Dedifferentiated amniotic fluid mesenchymal stem cell (primary cell): ENCODE data around the gene TMEM35B.
"Not testable (repeated sequence)": the region's sequence is repeated elsewhere in the genome, so short reads cannot be mapped to it uniquely, and the experiment has no call there.

Source experiments
- DNase-seq: peaks from one replicate; pipeline ENCODE4 v3.0.0-alpha.2; 2016; ENCODE audit errors: extremely low spot score

TMEM35B gene

DNA sequence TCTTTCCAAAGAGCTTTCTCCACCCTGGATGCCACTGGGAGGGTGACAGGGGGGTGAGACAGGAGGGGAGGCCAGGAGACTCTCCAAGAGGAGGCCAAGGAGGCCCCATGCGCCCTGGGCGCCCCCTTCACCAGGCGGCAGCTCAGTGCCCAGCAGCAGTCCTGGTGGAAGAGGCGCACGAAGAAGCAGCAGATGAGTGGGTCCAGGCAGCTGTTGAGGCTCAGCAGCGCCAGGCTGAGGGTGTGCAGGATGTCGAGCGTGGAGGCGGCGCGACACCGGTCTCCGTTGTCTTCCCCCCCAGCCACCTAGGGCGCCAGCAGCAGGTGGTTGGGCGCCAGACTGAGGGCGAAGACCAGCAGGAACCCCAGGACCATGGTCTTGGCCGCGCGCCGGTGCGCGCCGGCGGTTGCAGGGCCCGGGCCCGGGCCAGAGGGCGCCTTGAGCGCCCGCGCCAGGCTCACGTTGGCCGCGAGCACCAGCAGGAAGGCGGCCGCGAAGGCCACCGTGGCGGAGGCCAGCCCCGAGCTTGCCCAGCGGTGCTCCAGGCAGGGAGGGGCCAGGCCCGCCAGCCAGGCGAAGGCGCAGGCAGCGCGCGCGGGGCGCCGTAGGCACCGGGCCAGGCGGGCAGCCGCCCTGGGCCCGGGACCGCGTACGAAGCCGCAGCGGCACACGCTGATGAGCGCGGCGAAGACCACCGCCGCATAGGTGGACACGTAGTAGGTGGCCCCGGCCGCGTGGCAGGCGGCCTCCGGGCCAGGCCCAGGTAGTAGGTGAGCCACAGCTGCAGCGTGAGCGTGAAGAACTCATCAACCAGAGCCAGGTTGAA lies 8.6 kb downstream of the TMEM35B start:
- DNase-seq = no peak

DNA sequence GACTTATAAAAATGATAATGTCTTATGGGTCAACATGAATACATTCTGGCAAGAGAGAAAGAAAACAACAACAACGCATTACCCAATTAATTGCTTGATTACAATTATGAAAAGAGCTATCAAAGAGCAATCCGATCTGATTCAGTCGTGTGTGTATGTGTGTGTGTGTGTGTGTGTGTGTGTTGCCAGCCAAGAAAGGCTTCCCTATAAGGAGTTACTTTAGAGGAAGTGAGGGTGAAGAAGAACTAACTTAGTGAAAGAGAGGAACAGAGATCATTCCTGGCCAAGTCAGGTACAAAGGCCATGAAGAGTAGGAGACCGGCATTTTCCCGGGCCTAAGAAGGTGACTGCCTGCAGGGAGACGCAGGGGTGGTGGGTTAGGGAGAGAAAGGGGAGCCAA lies 9.4 kb downstream of the TMEM35B start:
- DNase-seq = no peak

GRCh38 chr1:34975338-34975737 lies 9.8 kb downstream of the TMEM35B start:
- no peak for DNase-seq

DNA sequence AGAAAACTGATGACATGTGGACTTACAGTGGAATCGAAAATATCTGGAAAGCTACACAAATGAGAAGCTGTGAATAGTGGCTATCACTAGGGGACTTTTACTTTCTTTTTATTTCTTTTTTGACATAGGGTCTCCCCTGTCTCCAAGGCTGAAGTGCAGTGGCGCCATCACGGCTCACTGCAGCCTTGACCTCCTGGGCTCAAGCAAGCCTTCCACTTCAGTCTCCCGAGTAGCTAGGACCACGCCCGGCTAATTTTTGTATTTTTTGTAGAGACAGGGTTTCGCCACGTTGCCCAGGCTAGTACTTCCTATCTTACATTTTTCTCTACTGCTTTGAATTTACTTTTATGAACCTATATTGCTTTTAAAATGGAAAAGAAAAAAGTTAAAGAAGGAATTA lies 10.5 kb downstream of the TMEM35B start:
- no peak for DNase-seq

GRCh38 chr1:34973326-34973725 lies 11.8 kb downstream of the TMEM35B start:
- DNase-seq = no peak

- no peak for DNase-seq
Measured at GRCh38 chr1:34970829-34971228, 14.3 kb downstream of the TMEM35B start.

- no peak for DNase-seq
Measured at GRCh38 chr1:34970220-34970735, 14.9 kb downstream of the TMEM35B start.

DNA sequence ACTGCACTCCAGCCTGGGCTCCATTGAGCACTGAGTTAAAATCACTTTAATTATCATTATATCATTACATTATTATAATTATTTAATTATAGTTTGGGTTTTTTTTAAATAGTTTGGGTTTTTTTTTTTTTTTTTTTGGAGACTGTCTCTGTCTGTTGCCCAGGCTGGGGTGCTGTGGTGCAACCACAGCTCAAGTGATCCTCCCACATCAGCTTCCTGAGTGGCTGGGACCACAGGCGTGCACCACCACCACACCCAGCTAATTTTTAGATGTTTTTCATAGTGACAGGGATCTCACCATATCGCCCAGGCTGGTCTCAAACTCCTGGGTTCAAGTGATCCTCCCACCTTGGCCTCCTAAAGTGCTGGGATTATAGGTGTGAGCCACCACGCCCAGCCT lies 16.9 kb downstream of the TMEM35B start:
- DNase-seq = not testable (repeated sequence)

- not testable (repeated sequence) for DNase-seq
Measured at GRCh38 chr1:34967672-34968071, 17.5 kb downstream of the TMEM35B start.

GRCh38 chr1:34965597-34965996 lies 19.6 kb downstream of the TMEM35B start:
- DNase-seq = no peak

GRCh38 chr1:34950428-34950827 lies 34.7 kb downstream of the TMEM35B start:
- no peak for DNase-seq

GRCh38 chr1:34948739-34949138 lies 36.4 kb downstream of the TMEM35B start:
- not testable (repeated sequence) for DNase-seq

DNA sequence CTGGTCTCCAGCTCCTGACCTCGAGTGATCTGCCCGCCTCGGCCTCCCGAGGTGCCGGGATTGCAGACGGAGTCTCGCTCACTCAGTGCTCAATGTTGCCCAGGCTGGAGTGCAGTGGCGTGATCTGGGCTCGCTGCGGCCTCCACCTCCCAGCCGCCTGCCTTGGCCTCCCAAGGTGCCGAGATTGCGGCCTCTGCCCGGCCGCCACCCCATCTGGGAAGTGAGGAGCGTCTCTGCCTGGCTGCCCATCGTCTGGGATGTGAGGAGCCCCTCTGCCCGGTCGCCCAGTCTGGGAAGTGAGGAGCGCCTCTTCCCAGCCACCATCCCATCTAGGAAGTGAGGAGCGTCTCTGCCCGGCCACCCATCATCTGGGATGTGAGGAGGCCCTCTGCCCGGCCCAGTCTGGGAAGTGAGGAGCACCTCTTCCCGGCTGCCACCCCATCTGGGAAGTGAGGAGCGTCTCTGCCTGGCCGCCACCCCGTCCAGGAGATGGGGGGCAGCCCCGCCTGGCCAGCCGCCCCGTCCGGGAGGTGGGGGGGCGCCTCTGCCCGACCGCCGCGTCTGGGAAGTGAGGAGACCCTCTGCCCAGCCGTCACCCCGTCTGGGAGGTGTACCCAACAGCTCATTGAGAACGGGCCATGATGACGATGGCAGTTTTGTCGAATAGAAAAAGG lies 37.4 kb downstream of the TMEM35B start:
- not testable (repeated sequence) for DNase-seq

- no peak for DNase-seq
Measured at GRCh38 chr1:34946211-34946610, 38.9 kb downstream of the TMEM35B start.

DNA sequence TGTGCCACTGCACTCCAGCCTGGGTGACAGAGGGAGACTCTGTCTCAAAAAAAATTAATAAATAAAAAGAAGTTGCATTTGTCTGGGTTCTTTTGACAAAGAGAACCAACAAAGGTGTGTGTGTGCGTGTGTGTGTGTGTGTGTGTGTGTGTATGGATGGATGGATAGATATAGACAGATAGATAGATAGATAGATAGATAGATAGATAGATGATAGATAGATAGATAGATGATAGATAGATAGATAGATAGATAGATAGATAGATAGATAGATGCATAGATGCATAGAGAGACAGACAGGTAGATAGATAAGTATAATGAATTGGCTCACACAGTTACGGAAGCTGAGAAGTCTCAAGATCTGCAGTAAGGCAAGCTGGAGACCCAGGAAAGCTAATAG lies 43.3 kb downstream of the TMEM35B start:
- not testable (repeated sequence) for DNase-seq
